ENCODE results near the gene DENND10.
"Not testable (repeated sequence)": the region's sequence is repeated elsewhere in the genome, so short reads cannot be mapped to it uniquely, and the experiment has no call there.

The DENND10 gene

DNA sequence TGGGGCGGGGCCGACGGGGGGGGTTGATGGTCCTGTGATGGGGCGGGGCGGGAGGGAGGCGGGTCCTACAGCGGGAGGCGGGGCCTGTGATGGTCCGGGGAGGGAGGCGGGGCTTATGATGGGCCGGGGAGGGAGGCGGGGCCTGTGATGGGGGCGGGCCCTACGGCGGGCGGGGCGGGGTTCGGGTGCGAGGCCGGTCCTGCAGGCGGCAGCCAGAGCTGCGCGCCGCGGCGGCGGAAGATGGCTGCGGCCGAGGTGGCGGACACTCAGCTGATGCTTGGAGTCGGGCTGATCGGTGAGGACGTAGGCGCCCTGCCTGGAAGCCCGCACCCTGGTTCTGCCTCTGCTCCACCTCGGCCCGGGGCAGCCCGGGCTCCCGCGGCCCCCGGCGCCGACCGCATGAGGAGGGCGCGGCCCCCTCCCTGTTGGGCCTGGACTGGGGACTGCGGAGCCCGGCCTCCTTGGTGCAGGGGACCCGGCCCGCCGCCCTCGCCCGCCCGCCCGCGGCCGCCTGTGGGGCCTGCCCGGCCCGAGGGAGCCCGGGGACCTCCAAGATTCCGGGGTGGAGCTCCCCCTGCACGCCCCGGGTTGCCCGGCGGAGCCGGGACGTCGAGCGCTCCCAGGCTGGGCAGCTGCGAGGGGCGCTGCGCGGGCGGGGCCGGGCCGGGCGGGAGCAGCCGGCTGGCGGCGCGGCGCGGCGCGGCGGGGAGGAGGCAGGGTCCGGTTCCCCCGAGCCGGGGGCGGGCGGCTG lies at the start of gene DENND10:
Gene DENND10, plus strand, starts transcription at position 211 of the 751 bp plus-strand sequence. Its CDS starts 30 bp downstream, at position 241.
- peak; percentile 93 for DNase-seq

DNA sequence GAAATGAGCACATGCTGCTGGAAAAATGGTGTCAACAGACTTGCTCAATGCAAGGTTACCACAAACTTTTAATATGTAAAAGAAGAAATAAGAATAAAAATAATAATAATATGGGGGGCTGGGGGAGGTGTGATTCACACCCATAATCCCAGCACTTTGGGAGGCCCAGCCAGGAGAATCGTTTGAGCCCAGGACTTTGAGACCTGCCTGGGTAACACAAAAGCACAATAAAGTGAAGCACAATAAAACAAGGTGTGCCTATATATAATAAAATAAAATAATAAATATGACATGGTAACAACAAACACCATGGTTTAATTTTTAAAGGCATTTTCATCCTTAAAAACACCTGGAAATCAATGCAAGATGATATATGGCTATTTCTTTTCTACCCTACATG lies 48.4 kb upstream of the DENND10 start:
- DNase-seq, result no peak

DNA sequence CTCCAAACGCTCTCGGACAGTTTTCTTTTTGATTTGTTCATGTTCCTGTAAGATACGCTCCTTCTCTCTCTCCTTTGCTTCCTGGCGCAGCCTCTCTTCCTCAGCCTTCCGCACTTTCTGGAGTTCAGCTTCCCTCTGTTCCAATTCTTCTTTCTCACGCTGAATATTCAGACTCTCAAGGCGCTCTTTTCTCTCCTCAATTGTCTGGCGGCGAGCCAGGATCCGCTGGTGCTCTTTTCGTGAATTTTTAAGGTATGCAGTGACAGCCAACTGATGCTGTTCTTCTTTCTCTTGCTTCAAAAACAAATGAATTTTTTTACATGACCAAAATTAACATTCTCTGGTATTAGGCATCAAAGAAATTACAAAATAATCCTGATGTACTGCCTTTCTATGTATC lies 45.9 kb upstream of the DENND10 start:
- DNase-seq, result no peak

GRCh38 chr10:119059557-119059956 lies 44.4 kb upstream of the DENND10 start:
- DNase-seq, result no peak

GRCh38 chr10:119060107-119060506 lies 43.8 kb upstream of the DENND10 start:
- DNase-seq, result no peak

DNA sequence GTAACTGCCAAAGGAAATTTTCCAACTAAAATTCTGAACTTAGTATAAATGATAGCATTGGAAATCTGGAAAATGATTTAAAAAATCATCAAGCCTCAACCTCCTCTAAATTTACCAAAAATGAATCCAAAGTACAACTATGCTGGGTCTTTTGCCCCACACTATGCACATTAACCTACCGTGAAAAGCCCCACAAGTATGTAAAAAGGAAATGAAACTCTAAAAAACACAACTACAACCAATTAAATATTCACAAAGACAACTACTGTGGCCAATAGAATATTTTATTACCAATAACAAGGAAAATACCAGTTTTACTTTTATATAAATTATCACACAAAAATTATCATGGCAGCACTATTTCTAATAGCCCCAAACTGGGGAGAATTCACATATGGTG lies 42.6 kb upstream of the DENND10 start:
- DNase-seq, result no peak

DNA sequence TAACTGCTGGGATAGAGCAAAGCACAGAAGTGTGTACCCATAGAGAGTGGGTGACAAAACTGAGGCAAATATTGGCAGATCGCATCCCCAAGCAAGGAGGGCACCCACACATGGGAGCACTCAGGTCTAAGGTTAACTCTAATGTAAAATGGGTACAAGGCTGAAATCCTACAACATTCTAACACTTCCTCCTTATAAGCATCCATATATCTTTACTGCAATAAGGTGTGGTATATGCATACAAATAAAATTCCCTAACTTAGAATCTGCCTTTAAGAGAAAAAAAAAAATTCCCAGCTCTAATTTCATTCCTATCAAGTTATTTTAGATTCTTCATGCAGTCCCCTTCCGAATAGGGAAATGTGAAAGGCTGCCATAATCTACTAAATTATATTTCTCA lies 42.0 kb upstream of the DENND10 start:
- no peak for DNase-seq

- no peak for DNase-seq
Measured at GRCh38 chr10:119070395-119071165, 33.3 kb upstream of the DENND10 start.

DNA sequence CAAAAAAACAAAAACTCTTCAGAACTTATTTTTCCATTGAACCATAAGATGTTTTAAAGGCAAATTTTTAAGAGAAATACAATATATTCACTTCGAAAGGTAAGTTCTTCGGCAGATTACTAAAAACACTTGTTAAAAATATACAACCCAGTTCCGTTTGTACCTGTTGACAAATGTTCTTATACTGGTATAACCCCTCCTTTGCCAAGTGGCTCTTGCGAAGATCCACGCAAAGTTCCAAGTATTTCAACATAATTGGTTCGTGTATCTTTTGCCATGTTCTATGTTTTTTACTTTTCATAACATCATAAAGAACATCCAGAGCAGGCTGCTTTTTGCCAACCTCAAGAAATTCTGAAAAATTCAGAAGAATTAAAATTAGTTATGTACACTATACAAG lies 30.3 kb upstream of the DENND10 start:
- DNase-seq, result no peak

GRCh38 chr10:119078422-119079179 lies 25.3 kb upstream of the DENND10 start:
- no peak for DNase-seq

DNA sequence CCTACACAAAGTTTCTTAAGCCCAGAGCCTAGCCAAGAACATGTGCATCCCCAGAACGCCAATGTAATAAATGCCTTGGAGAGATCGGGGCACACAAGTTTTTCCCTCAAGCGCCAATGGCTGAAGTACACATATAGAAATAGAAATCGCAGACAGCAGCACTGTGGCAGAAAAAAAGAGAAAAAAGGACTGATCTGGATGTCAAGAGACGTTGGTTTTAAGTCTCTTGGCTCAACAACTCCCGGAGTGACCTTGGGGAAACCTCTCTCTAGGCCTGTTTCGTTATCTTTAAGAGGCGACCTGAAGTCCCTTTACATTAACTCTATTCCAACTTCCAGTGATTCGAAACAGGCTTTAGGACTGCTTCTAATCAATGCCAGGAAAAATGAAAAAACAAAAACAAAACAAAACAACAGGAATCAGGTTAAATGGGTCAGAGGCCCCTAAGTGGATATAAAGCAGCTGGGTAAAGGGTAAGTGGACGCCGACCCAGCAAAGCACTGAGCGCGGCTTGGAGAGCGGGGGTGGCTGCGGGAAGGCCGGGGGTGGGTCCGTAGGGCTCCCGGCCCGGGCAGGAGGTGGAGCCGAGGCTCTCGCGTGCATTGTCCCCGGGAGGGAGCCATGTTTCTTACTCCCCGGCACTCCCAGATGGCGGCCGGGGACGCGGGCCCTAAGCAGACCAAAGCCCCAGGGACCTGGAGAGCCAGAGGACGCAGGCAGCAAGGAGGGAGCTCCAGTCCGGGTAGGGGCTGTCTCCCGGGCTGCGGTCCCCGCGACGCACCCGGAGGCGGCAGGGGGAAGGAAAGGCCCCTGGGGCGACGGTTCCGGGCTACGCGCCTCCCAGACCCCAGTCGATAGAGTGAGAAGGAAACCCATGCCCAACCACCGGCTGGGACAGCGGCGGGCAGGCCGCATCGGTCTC lies 24.1 kb upstream of the DENND10 start:
- peak; percentile 82 for DNase-seq

GRCh38 chr10:119080521-119081259 lies 23.2 kb upstream of the DENND10 start, which contains the start of gene EIF3A:
TSS of gene EIF3A (minus strand) at chr10:119080817. CDS start at chr10:119080676, 141 bp downstream.
- DNase-seq, result peak; percentile 95

- no peak for DNase-seq
Measured at GRCh38 chr10:119084896-119085295, 19.0 kb upstream of the DENND10 start.

- no peak for DNase-seq
Measured at GRCh38 chr10:119087271-119087882, 16.5 kb upstream of the DENND10 start.

DNA sequence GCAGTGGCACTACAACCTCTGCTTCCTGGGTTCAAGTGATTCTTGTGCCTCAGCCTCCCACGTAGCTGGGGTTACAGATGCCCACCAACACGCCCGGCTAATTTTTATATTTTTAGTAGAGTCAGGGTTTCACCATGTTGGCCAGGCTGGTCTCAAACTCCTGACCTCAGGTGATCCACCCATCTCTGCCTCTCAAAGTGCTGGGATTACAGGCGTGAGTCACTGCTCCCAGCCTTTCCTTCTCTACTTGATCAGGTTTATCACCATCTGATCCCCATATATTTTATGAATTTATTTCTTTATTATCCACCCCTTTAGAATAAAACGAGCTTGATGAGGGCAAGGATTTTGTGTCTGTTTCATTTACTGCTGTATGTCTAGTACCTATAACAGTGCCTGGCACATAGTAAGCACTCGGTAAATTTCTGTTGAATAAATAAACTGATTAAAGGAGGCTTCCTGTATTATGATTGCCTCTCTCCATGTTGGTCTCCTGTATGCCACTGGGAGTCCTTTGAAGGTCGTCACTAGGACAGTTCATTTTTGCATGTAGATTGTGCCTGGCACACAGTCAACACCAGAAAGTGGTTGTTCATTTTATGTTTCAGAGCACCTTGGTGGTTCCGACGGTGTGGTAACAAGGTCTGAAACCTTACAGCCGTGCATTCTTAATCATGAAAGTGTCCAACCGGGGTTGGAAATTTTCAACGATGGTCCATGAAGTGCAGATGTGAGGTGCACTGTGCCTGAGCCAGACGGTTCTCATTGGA lies 13.7 kb upstream of the DENND10 start:
- no peak for DNase-seq

DNA sequence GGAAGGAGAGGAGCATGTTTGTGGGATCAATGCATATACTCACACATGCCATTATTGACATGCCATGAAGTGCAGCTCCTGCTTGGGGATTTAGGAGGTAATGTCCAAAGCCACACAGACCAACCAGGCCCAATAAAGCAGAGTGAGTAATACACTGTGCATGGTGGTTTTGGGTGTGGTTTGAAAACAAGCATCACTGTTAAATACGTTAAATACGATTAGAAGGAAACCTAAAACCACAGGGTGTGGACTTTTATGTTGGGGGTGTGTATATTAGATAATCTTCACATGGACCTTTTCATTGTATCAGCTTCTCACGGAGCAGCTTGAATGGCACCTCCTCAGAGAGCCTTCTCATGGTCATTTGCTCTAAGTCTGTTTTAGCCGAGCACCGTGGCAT lies 12.9 kb upstream of the DENND10 start:
- no peak for DNase-seq

GRCh38 chr10:119095640-119096039 lies 8.3 kb upstream of the DENND10 start:
- no peak for DNase-seq

- not testable (repeated sequence) for DNase-seq
Measured at GRCh38 chr10:119096641-119097415, 7.1 kb upstream of the DENND10 start.

- no peak for DNase-seq
Measured at GRCh38 chr10:119098576-119098975, 5.3 kb upstream of the DENND10 start.

Data from right forelimb (tissue), 1 donor.